C4-2B (cell line): ENCODE data around the gene C1orf74.

Source experiments
- H3K27ac ChIP-seq: fragments of 450-650 bp; 2 replicates; pipeline ENCODE4 v1.5.1; 2017
- ZFX ChIP-seq: fragments of 450-650 bp; IDR thresholded peaks from 2 replicates; pipeline ENCODE4 v1.6.1; 2017
- TF ChIP-seq, protein P1 (sequence below): fragments of 450-650 bp; conservative IDR thresholded peaks from 2 replicates; pipeline ENCODE4 v1.5.1; 2017; ENCODE audit warnings: mild to moderate bottlenecking

Gene C1orf74

DNA sequence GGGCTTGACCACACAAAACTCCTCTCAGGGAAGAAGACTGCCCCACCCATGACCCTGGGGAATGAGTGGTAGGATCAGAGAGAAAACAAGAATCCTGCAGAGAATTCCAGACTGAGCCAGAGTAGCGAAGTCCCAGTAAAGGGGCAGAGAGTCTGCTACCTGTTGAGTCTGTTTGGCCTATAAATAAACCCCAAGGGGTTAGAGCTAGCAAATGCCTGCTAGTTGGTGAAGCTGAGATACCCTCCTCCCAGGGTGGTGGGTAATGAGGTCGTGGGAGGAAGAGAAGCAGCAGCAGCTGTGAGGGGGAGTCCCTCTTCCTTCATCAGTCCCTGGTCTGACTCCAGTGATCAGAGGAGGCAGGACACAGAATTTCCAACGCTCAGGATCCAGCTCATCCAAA is 26.0 kb downstream of the C1orf74 start:
- TF ChIP-seq ZFX, result no peak
- TF ChIP-seq, protein P1, sequence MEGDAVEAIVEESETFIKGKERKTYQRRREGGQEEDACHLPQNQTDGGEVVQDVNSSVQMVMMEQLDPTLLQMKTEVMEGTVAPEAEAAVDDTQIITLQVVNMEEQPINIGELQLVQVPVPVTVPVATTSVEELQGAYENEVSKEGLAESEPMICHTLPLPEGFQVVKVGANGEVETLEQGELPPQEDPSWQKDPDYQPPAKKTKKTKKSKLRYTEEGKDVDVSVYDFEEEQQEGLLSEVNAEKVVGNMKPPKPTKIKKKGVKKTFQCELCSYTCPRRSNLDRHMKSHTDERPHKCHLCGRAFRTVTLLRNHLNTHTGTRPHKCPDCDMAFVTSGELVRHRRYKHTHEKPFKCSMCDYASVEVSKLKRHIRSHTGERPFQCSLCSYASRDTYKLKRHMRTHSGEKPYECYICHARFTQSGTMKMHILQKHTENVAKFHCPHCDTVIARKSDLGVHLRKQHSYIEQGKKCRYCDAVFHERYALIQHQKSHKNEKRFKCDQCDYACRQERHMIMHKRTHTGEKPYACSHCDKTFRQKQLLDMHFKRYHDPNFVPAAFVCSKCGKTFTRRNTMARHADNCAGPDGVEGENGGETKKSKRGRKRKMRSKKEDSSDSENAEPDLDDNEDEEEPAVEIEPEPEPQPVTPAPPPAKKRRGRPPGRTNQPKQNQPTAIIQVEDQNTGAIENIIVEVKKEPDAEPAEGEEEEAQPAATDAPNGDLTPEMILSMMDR, result no peak
- no peak overlapping the region for H3K27ac ChIP-seq

DNA sequence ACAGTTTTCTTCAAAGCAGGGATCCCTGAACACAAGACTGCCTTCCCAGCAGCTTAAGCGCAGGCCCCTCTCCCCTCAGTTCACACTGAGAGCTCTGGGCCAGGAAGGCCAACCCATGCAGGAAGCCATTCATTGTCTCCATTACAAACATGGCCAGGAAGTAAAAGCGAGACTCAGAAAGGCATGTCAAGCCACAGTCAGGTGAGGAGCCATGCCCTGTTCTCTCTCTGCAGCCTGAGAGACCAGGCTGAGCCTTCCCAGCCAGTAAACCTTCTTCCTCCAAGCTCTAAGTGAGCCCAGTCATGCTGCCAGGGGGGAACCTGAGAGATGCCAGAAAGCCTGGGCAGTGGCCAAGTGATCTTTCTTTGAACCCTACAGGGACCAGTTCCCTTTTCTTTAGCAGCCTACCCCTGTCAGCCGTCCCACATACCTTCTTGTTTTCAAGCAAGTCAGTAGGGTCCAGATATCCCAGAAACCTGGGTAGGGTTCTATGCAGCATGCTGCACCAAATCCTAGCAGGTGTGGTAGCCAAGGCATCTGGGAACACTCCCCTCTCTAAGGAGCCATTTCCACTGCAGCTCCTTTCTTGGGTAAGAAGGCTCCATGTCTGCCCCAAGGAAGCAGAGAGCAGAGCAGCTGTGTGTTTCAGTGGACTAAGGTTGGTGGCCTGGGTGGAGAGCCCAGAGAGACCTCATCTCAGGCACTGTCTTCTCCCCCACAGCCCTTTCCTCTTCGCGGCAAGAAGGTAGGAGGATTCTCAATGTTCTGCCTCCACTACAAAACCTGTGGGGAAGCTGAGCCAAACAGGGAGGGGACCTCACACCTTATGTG is 27.5 kb downstream of the C1orf74 start:
- TF ChIP-seq, protein P1, result no peak
- TF ChIP-seq ZFX, result no peak
- no peak overlapping the region for H3K27ac ChIP-seq

DNA sequence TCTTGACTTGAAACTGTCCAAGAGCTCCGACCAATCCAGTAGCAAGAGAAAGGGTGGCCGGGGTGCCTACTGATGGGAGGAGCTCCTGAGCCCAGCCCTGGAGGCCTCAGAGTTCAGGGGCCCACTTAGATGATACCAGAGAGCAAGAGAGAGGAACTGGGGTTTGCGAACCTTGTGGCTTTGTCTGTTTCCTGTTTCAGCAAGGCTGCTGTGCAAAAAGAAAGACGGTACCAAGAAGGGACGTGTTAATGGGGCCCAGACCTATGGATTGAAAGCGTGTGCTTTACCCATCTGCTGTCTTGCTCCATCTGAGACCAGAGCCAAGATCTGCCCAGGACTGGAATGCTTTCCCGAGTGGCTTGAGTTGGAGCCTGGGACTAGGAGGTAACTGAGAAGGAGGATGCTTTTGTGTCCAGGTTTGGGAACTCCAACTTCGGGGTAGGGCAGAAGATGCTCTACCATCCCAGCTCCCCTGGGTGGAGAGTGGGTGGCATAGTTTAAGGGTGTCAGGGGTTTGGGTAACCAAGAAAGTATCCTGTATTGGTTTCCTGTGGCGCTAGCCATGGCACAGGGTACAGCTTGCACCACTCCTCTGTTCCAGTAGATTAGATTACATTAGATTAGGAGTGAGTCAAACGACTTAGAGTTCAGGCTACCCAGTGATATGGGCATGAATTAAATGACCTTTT is 28.3 kb downstream of the C1orf74 start, which contains the start of gene TRAF3IP3:
Gene TRAF3IP3, plus strand, starts transcription at position 128 of the 689 bp plus-strand sequence. CDS start 3,987 bp downstream, outside the sequence.
- TF ChIP-seq, protein P1, result no peak
- TF ChIP-seq ZFX, result no peak
- no peak within 1 kb of the TSS for H3K27ac ChIP-seq

DNA sequence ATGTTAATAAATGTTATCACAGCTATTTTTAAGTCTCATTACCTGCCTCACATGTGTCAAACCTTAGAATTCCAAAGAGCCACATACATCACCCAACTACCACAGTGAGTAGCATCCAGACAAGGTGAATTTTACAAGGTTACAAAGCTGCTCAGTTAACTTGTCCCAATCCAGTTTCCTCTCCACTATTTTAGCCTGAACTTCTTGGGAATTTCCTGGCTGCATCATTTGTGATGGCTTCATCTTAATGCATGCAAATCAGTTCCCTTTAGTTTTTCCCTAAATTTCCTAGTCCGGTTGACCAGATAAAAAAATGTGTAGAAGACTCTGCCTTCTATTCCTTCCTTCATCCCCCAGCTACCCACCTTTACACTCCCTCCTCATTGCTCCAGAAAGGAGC is 29.1 kb downstream of the C1orf74 start:
- TF ChIP-seq, protein P1, result no peak
- no peak for TF ChIP-seq ZFX
- no peak overlapping the region for H3K27ac ChIP-seq

DNA sequence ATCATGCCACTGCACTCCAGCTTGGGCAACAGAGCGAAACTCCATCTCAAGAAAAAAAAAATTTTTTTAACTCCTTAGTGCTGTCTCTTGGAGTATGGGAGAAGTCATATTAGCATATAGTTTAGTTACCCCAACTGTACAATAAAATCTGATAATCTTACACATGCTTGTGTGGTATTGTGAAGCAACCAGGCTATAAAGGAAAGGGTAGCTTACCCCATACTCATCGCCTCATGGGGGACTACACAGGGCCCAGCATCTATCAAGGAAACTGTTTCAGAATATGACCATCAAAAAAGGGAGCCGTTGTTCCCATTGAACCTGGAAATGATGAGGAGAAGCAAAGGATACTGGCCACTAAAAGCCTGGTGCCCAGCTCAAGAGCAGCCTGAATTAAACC is 31.5 kb downstream of the C1orf74 start:
- H3K27ac ChIP-seq, result no peak overlapping the region
- TF ChIP-seq, protein P1, result no peak
- no peak for TF ChIP-seq ZFX

DNA sequence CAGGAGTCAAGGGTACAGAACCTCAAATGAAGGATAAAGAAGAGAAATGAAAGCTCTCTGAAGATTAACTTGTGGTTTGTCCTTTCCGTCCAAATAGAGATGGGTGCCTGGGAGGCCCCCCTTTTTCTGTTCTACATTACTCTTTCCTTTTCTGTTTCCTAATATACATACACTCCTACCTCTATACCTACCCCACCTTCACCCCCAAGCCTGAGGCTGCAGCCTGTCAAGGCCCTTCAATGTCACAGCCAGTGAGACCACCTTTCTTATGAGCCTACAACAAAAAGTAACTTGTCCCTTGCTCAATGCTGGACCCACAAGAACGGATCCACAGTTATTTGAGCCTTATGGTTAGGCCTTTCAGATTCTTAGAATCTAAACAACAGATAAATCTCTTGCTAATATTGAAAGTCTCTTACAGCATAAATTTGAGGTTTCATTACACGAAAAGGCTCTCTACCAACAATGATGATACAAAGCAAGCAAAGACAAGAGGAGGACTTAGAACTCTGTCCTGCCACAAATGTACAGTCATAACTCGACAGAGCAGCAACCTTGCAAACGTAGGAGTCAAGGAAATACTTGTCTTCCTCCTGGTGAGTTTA is 32.6 kb downstream of the C1orf74 start:
- no peak for TF ChIP-seq ZFX
- TF ChIP-seq, protein P1, result no peak
- no peak overlapping the region for H3K27ac ChIP-seq
